ENCODE data around the gene MNX1.
A peak's percentile ranks its signal among the peaks of the same experiment; 100 is the strongest.

The MNX1 gene

DNA sequence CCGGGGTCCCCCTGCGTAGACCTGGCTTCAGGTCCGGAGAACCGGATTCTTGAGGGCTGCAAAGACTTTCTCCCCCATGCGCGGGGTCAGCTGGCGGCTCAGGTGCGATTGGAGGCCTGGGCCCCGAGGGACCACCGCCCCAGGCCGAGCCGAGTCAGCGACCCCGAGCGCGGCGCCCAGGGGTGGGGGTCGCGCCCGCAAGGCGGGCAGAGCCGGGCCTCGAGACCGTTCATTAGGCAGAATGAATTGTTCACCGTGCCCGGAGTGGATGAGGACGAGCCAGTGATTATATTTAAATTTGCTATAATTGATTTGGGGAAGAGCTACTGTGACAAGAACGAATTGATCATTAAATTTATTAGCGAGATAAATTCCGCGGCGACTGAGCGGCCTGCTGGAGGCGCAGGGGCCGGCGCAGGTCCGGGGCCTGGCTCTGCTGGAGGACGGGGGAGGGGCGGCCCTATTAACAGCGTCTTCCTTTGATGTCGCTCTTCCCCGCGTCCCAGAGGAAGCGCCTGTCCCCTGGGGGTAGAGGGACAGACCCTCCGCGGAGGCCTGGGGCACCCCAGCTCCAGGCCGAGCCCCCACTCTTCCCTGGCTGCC lies 7.5 kb downstream of the MNX1 start:
- DNase-seq (ENCODE audit: low spot score) = no peak

DNA sequence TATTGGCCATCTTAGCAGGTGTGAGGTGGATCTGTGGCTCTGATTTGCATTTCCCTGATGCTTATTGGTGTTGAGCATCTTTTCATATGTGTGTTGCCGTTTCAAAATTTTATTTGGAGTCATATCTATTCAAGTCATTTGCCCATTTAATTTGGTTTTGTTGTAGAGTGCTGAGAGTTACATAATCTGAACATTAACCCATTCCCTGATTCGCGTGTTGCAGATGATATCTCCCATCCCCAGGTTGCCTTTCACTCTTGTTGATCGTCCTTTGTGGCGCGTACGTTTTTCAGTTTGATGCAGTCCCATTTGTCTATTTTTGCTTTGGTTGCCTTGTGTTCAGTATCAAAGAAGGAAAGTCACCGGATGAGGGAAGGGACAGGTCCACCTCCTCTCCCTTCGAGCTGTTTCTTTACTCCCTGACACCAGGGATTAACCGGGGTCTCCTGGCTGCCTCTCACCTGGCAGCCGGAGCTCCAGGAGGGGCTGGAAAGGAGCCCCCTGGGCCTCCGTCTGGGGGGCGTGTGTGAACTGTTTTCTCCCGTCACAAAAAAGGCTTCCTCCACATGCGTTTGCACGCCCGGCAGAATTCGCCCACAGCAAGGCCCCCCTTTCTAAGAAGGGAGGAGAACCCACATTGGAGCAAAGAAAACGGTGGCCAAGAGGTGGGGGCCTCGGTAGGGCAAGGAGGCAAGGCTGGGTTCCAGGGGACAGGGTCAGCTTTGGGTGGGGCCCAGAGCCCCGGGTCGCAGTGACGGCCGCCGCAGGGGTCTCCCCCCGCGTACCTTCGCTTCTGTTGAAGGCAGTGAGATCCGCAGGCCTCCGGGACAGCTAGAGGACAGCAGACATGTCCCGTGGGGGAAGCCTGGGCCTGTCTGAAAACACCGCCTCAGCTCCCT lies 8.3 kb downstream of the MNX1 start:
- DNase-seq (ENCODE audit: low spot score) = no peak

DNA sequence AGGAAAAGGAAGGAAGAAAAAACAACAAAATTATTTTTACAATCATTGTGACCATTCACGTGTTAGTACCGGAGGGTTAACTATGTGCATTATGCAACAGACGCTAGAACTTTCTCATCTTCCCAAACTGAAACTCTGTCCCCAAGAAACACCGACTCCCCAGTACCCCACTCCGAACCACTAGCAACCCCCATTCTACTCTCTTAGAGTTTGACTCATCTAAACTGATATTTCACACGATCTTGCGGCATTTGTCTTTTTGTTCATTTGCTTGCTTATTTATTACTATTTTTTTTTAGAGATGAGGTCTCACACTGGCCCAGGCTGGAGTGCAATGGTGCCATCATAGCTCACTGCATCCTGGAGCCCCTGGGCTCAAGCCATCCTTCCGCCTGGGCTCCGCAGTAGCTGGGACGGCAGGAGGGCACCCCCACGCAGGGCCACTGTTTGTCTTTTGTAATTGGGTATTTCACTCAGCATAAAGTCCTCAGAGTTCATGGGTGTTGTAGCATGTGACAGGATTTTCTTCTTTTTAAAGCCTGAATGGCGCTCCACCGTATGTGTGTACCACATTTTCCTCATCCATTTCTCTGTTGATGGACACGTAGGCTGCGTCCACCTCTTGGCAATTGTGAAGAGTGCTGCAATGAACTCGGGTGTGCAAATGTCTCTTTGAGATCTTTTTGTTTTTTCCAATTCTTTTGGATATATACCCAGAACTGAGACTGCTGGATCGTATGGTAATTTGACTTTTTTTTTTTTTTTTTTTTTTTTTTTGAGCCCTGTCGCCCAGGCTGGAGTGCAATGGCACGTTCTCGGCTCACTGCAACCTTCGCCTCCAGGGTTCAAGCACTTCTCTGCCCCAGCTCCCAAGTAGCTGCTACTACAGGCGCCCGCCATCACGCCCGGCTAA lies 9.5 kb downstream of the MNX1 start:
- DNase-seq (ENCODE audit: low spot score) = no peak

DNA sequence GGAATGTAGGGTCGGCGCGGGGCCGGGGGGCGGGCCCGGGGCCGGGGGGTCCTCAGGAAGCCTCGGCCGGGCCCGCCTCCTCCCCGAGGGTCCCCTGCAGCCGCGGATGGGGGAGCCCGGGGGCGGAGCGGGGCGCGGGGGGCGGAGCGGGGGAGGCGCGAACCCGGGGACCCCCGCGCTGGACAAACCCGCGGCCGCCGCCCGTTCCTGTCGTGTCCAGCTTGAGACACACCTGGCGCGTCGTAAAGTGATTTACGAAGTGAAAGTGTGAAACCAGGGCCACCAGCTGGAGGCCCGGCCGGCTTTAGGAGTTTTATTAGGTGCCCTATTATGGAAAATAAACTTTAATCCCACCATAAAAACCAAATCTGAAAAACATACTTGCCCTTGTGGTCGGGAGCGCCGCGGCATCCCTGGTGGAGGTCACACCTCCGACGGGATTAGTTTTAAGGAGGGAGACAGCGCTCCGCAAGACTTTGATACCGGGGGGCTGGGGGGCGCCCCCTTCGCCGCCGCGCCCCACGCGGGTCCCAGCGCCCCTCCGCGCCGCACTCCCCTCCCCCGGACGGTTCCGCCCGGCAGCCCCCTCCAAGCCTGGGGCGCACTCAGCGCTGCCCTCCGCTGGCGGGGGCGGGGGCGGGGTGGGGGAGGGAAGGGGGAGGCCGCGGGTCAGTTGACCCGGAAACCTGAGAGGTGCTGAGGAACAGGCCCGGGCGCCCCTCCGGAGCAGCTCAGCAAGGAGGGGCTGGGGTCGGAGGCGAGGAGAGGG lies 10.3 kb downstream of the MNX1 start:
- DNase-seq (ENCODE audit: low spot score) = no peak

DNA sequence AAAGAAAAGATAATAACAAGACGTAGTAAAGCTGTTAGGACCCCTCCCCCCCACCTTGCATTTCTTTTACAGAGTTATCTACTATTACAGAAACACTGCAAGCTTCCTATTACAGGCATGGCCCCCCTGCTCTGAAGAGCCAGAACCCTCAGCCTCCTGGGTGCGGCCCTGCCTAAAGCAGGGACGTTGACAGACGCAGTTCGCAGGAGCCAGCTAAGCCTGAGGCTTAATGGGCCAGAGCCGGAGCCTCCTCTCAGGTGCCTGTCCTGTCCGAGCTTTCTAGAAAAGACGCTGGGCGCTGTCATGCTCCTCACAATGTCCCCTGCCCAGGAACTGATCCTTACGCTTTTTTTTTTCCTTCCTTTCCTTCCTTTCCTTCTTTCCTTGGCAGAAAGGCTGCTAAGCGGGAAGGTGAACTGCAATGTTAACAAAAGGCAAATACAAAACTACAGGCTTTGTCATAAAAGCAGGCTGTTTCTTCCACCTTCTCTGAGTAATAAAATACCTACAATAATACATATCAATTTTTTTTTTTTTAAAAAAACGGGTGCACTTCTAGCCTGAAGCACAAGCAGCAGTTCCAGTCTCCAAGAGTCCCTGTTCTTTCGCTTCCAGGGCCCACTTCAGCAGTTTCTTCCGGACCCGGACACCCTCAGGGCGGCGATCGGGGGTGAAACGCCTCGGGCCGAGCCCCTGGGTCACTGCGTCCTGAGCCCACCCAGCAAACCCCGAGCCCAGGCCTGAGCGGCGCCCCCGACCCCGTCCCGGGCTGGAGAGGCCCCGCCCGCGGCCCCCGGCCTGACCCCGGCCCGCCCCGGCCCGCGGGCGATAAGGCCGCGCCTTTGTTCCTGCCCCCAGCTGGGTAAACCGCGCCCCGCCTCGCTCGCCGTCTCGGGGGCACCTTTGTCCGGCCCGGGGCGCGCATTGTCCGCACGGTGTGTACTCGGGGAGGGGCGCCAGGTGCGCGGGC lies 11.2 kb downstream of the MNX1 start:
- peak; percentile 69 for DNase-seq (ENCODE audit: low spot score)

DNA sequence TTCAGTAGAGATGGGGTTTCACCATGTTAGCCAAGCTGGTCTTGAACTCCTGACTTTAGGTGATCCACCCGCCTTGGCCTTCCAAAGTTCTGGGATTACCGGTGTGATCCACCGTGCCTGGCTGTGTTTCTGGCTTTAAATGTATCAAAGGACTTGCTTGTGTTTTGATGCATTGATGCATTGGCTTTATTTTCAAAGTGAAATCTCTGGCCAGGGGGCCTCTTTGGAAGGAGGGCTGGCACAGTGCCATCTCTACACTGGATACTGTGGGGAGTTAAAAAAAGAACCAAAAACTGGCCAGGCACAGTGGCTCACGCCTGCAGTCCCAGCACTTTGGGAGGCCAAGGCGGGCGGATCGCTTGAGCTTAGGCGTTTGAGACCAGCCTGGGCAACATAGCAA lies 16.0 kb downstream of the MNX1 start:
- no peak for DNase-seq (ENCODE audit: low spot score)

DNA sequence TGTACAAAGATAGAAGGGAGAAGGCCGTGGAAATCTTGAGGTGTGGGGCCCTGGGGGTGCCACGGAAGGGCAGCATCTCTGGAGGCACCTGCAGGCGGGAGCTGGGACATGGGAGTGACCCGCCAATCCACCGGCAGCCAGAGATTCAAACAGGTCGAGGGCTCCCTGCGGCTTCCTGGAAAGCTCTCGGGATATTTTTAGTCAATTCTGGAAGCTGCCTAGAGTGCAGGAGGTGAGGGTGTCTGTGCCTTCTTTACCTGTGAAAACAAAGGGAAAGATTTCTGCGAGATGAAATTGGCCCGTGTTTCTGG lies 16.6 kb downstream of the MNX1 start:
- DNase-seq (ENCODE audit: low spot score) = no peak

DNA sequence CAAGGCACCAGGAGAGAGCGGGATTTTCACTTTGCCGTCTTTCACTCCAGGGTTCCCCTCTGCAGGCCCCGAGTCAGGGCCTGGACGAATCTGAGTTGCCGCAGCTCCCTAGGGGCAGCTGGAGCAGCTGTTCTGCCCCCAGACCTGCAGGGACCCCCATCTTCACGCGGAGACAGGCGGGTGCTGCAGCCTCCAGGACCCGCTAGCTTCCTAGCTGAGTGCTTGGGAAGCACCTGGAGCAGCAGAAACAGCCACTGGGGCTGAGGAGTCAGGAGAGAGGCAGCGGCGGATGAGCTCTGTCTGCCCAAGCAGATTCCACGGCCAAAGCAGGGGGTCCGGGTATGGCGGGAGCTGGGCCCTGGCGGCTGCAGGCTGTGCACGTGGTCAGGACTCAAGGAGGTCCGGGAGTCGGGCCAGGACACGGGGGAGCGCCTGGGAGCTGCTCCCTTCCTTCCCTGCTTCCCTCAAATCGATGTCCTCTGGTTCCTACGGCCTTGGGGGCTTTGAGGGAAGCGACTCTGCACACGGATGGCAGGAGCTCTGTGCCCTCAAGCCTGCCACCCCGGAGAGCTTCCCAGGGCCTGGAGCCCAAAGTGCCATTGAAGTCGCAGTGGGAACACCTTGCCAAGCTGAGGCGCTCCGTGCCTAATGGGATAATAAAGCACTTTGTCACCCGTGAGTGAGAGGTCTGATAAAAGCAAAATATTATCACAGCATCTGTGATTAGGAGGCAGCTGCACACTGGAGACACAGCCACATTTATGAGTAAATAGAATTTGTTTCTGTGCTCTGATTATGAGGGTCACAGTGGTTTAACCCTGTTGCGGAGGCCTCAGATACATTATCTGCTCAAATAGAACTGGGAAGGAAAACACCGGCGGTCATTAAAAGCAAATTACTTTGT lies 17.2 kb downstream of the MNX1 start:
- no peak for DNase-seq (ENCODE audit: low spot score)

DNA sequence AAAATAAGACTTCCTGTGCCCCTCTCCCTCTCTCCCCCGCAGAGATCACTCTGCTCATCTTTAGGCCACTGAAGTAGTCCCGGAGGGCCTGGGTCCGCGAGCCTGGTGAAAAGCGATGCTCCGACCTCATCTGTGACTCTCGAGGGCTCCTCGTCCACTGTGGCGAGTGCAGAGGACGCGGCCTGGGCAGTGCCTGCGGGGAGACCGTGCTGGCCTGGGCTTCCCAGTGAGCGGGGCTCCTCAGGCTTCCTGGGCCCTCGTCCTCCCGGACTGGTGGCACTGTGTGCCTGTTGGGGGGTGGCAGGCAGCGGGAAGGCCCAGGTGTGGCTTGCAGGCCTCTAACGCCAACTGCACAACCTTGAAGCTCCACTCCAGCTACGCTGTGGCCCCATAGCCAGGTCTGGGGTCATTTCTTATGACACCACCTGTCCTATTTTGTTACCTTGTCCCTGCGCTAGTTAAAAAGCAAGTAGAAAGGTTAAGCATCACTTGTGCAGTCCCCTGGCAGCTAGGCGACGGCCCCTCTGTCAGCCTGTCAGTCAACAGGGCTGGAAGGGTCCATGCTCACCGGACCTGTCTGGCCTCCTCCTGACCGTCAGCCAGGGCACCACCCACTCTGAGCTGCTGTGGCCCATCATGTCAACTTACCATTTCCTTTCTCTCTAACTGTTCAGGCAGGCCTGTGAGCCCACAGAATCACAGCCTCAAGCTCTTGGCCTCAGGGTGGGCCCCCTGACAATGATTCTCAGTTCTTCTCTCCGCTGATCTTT lies 20.5 kb downstream of the MNX1 start:
- no peak for DNase-seq (ENCODE audit: low spot score)

DNA sequence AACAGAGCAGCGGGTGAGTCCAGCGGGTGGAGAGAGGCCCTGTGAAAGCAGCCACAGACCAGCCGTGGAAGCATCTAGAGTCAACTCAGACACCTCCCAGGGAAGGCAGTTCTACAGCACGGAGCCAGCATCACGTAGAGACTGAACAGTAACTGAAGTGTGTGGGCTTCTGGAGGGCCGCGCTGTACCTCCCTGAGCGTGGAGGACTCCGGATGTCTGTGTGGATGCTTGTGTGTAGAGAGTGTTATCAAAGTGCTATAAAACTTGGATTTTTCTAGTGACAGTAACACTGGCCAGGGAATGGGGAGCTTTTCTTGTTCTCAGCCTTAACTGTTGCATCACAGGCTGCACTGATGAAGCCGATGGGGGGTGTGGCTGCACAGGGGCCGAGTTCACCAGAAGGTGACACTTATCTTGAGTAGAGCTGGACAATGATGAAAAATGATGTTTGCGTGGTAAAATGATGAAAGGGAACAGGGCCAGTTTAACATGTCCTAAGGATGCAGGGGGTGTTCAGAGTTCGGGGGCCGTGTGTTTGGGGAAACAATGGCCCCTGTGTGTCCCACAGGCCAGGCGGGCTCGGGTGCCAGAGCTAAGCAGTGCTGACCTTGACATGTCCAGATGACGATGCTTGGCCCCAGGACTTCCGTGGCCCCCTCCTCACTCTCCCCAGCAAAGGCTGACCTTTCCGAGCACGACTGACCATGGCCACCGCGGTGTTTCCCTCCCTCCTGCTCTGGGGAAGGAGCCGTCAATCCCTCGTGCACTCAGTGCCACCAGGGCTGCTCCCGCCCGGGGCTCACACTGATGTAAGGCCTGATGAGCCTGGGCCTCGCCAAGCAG lies 21.9 kb downstream of the MNX1 start:
- peak; percentile 70 for DNase-seq (ENCODE audit: low spot score)

DNA sequence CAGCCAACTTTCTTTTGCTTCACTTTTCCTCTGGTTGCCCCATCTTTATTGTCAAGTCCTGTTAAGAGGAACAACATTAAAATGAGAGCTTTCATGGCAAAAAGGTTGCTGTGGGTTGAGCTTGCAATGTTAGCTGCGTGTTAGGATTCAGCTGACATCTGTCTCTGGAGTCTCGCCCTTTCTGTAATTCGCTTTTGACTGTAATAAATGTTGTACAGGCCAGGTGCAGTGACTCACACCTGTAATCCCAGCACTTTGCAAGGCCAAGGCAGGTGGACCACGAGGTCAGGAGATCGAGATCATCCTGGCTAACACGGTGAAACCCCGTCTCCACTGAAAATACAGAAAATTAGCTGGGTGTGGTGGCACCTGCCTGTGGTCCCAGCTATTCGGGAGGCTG lies 24.1 kb downstream of the MNX1 start:
- DNase-seq (ENCODE audit: low spot score) = no peak

DNA sequence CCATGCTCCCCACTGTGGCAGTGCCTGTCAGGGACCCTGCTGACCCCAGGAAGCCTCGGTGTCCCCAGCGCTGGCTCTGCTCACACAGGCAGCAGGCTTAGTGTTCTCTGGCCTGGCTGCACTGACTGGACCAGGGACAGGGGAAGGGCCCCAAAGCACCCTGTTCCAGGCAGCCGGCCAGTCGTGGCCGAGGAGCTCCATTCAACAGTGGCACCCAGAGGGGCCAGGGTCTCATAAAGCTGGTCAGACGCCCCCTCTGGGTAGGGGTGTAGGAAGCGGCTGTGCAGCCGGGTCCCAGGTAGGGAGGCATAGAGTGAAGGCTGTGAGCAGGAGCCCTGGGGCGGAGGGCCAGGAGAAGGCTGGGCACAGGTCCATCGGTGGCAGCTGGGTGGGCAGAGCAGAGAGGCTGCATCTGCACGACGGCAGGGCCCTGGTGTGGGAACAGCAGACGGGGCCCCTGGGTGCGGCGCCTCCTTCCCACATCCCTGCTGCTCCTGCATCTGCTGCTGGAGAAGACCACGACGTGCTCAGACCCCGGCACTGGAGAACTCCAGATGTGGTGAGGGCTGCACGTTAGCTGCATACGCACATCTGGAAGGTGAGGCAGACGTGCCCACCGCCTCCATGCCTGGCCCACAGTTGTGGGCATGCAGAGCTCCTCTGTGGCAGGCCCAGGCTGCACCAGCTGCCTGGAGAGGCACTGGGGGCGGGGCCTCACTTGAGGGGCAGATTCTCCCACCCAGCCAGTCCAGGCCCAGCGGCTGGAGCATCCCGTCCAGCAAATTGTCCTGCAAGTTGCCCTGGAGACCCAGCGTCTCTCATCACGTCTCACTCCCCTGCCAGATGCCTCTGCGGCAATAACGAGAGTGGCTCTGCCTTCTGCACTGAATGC lies 25.1 kb downstream of the MNX1 start:
- DNase-seq (ENCODE audit: low spot score) = no peak

DNA sequence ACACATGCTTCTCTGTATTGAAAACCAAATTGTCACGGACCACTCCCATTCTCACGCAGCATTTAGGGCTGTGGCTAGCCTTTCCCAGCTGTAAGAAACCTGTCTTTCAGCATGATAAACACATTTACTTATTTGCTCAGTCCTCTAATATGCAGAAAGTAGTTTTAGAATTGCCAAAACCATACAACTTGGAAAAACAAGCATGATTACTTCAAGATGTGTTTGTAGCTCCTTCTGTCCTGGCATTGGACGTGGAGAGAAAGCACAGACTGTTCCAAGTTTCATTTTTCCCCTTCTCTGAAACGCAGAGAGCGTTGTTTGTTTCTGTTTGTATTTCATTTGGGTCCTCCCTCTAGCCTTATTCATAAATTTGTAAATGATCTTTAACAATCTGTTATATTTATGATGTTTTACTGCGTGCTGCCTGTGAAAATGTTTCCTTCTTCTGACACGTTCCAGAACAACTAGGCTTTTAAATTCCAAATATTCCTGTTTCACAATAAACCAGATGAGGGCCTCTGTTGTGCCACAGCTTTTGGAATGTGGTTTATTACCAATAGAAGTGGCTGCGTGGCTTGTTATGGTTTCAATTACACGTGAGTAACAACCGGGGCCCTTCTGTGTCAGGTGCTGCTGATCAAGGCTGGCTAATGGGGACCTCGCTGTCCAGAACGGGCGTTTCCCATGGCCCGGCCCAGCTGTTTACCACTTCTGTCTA lies 26.1 kb downstream of the MNX1 start:
- DNase-seq (ENCODE audit: low spot score) = no peak

DNA sequence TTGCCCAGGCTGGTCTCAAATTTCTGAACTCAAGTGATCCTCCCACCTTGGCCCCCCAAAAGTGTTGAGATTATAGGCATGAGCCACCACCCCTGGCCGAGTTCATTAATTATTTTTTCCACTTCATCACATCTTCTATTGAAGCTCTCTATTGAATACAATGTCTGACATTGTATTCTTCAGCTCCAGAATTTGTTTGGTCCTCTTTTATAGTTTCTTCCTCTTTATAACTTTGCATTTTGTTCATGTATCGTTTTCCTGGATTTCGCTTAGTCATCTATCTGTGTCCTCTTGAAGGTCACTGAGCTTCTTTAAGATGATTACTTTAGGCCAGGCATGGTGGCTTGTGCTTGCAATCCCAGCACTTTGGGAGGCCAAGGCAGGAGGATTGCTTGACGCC lies 30.8 kb downstream of the MNX1 start:
- DNase-seq (ENCODE audit: low spot score) = no peak

DNA sequence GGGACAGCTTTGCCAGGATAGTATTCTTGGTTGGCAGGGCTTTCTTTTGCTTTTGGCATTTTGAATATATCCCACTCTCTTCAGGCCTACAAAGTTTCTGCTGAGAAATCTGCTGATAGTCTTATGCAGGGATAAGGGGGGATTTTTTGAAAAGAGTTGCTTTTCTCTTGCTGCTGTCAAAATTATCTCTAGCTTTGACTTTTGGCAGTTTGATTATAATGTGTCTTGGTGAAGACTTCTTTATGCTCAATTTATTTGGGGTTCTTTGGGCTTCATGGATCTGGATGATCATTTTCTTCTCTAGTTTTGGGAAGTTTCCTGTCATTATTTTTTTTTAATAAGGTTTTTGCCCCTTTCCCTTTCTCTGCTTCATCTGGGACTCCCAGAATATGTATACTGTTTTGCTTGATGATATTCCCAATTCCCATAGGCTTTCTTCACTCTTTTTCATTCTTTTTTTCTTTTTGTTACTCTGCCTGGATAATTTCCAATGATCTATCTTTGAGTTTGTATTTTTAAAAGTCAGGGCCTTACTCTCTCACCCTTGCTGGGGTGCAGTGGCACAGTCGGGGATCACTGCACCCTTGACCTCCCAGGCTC lies 31.4 kb downstream of the MNX1 start:
- DNase-seq (ENCODE audit: low spot score) = no peak

DNA sequence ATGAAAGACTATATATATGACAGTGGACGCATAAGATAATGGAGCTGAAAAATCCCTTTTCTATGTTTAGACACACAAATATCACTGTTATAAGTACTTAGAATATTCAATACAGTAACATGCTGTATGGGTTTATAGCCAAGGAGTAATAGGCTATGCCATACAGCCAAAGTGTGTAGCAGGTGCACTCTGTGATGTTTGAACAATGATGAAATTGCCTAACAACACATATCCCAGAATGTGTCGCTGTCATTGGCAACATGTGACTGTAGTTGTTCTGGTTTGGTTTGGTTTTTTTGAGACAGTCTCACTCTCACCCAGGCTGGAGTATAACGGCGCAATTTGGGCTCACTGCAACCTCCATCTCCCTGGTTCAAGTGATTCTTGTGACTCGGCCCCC lies 34.8 kb downstream of the MNX1 start:
- no peak for DNase-seq (ENCODE audit: low spot score)

All from HuH-7 (cell line).